Transverse colon (tissue), 4 donors: ENCODE data around the gene FLOT1. TPM values are rescaled to one million over a fixed set of nuclear protein-coding genes. Genes with fewer than 3 reads are reported as not detected.

Experiments used
- DNase-seq: peaks from one replicate; pipeline ENCODE4 v3.0.0-alpha.2; 2019
- H3K27ac ChIP-seq, 4 donors: fragments of 200-600 bp; sonication (generic); 2 replicates each; pipeline ENCODE4 v1.5.1; 2016 to 2018; ENCODE audit warnings: inconsistent platforms in 4 of 4
- H3K27me3 ChIP-seq: fragments of 200-600 bp; sonication (generic); 2 replicates; pipeline ENCODE4 v1.5.1; 2017; ENCODE audit warnings: inconsistent platforms
- H3K36me3 ChIP-seq, 4 donors: fragments of 200-600 bp; sonication (generic); 2 replicates each; pipeline ENCODE4 v1.5.1; 2017 to 2019; ENCODE audit warnings: inconsistent platforms in 4 of 4
- H3K4me1 ChIP-seq, 4 donors: fragments of 200-600 bp; sonication (generic); 2 replicates each; pipeline ENCODE4 v1.5.1; 2017 to 2020; ENCODE audit warnings: inconsistent platforms in 4 of 4
- H3K4me3 ChIP-seq, 4 donors: fragments of 200-600 bp; sonication (generic); 1 replicate in 1 of 4; 2 replicates in 3 of 4; pipeline versions ENCODE4 v1.5.1 to v1.6.1; 2017 to 2019; ENCODE audit warnings: inconsistent platforms in 4 of 4
- H3K9me3 ChIP-seq, 2 donors: fragments of 200-600 bp; sonication (generic); 2 replicates each; pipeline ENCODE4 v1.5.1; 2017 to 2019; ENCODE audit warnings: inconsistent platforms in 2 of 2
- CTCF ChIP-seq, 5 experiments: fragments of 200-600 bp in 3 of 5; fragments of 450-650 bp in 2 of 5; sonication (generic) in 3 of 5; IDR thresholded peaks; 1 replicate in 2 of 5; 2 replicates in 3 of 5; pipeline ENCODE4 v1.5.1; 2016 to 2017; ENCODE audit warnings: antibody characterized with exemption in 5 of 5, inconsistent platforms in 3 of 5, mild to moderate bottlenecking in 2 of 5, moderate library complexity in 1 of 5
- EP300 ChIP-seq: sonication (generic); formaldehyde crosslinking; IDR thresholded peaks from one replicate; pipeline ENCODE4 v1.6.1; 2017; ENCODE audit warnings: antibody characterized with exemption, low read depth
- POLR2A ChIP-seq: fragments of 450-650 bp; IDR thresholded peaks from one replicate; pipeline ENCODE4 v1.6.1; 2016; ENCODE audit warnings: antibody characterized with exemption, mild to moderate bottlenecking, moderate library complexity
- POLR2AphosphoS5 ChIP-seq, 3 donors: sonication (generic); formaldehyde crosslinking; IDR thresholded peaks; one replicate each; pipeline ENCODE4 v1.6.1; 2016; ENCODE audit warnings: antibody characterized with exemption in 3 of 3
- WGBS, 2 donors: methylation state at CpG; one replicate each; pipeline ENCODE4 v1.1.5; 2018; ENCODE audit warnings: low coverage in 1 of 2; 5-methylcytosine and 5-hydroxymethylcytosine counted together
- in situ Hi-C, 4 donors: fragments of 200-750 bp; cut with MboI; loops; one replicate each; pipeline versions ENCODE4 v1.15.0 to v1.15.1; 2017; ENCODE audit warnings: low sequenced_read_pairs in 3 of 4, low pct_ligation_motif_present in 1 of 4, low pct_unique_long_range_greater_than_20kb in 1 of 4
- intact Hi-C: fragments of 100-400 bp; cut with DNase I; formaldehyde crosslinking; loops from one replicate; pipeline ENCODE4 v1.15.1; 2023; ENCODE audit warnings: low total_unique reads
- total RNA-seq, 4 donors: library from RNA; depleted of rRNA; stranded (reverse); fragments of >200 nt; gene quantifications; one replicate each; pipeline ENCODE4 v1.1.0, GENCODE V29; 2016

Gene FLOT1
- total RNA-seq, 4 donors from 2014 or later = 123 to 146 (median 139) TPM

GRCh38 chr6:30748851-30749540 lies 6.5 kb upstream of the FLOT1 start:
- Histone ChIP-seq H3K4me3 (no peak overlapping the region), H3K27me3 (no peaks in the 10 kb centered on the region), H3K36me3 (no peaks in the 10 kb centered on the region), H3K9me3 (no peaks in the 10 kb centered on the region), H3K4me1 (peaks cover 29 to 72% (median 61%) of the 10 kb centered on the region in 4 donors), H3K27ac (peak overlapping the region; percentile 82 to 88 (median 86))
- in situ Hi-C loops = loop anchor here in 2 of 4 donors (10.0 to 25.0 kb wide), 2 partner anchors 76 to 138 kb away; partner anchors contain the start of gene DDR1 (in 2 of the 2)
- WGBS, 2 donors = 28 to 47% methylated on average over 4 to 8 of the region's 8 CpGs
- DNase-seq = no peak
- TF ChIP-seq CTCF (IDR thresholded peaks at IDR 0.05) (no peak), EP300 (no peak), POLR2A (no peak)
- intact Hi-C loops = no loop called here

GRCh38 chr6:30747902-30748769 lies 5.6 kb upstream of the FLOT1 start:
- H3K4me3 ChIP-seq = no peak overlapping the region
- TF ChIP-seq CTCF (IDR thresholded peaks at IDR 0.05) = no peak
- TF ChIP-seq POLR2AphosphoS5 (IDR thresholded peaks at IDR 0.05) = peak; percentile 28 to 63 (median 28)
- TF ChIP-seq POLR2A = peak; percentile 27
- H3K36me3 ChIP-seq = no peaks in the 10 kb centered on the region
- H3K27ac ChIP-seq = peak overlapping the region; percentile 82 to 88 (median 86)
- intact Hi-C loops (no loop called here), in situ Hi-C loops (loop anchor here in 2 of 4 donors (10.0 to 25.0 kb wide), 2 partner anchors 77 to 139 kb away; partner anchors contain the start of gene DDR1 (in 2 of the 2))
- H3K9me3 ChIP-seq = no peaks in the 10 kb centered on the region
- DNase-seq = peak; percentile 64
- H3K27me3 ChIP-seq = no peaks in the 10 kb centered on the region
- 49 to 58% methylated on average over 6 of the region's 6 CpGs for WGBS, 2 donors
- H3K4me1 ChIP-seq = peaks cover 29 to 71% (median 60%) of the 10 kb centered on the region in 4 donors

GRCh38 chr6:30747300-30747687 lies 4.8 kb upstream of the FLOT1 start:
- WGBS, 2 donors = 71 to 76% methylated on average over 1 of the region's 1 CpG
- in situ Hi-C loops = loop anchor here in 2 of 4 donors (10.0 to 25.0 kb wide), 2 partner anchors 78 to 140 kb away; partner anchors contain the start of gene DDR1 (in 2 of the 2)

More at GRCh38 chr6:30747300-30747687, 4.8 kb upstream of the FLOT1 start:
- H3K9me3 ChIP-seq = no peaks in the 10 kb centered on the region
- peaks cover 29 to 64% (median 57%) of the 10 kb centered on the region in 4 donors for H3K4me1 ChIP-seq
- no peaks in the 10 kb centered on the region for H3K27me3 ChIP-seq
- no peak overlapping the region for H3K4me3 ChIP-seq
- H3K27ac ChIP-seq = peak overlapping the region; percentile 82 to 88 (median 86)
- no peaks in the 10 kb centered on the region for H3K36me3 ChIP-seq
- DNase-seq = no peak
- intact Hi-C loops = no loop called here
- TF ChIP-seq CTCF (IDR thresholded peaks at IDR 0.05) (no peak), POLR2AphosphoS5 (IDR thresholded peaks at IDR 0.05) (no peak)
